OCI-LY3 (cell line): ENCODE measurements around the gene TNFRSF9.
"Not testable (repeated sequence)": the region's sequence is repeated elsewhere in the genome, so short reads cannot be mapped to it uniquely, and the experiment has no call there.

Source experiments
- H2AFZ ChIP-seq: fragments of 200-600, 300-600 bp; shearing (Covaris generic); 2 replicates; pipeline ENCODE4 v1.6.0; 2014; ENCODE audit warnings: antibody characterized with exemption, low read depth, low read length
- H3K27ac ChIP-seq: fragments of 200-600, 300-600 bp; sonication (generic); 2 replicates; pipeline ENCODE4 v1.5.1; 2014; ENCODE audit warnings: mild to moderate bottlenecking, low read length, moderate library complexity, mixed read lengths
- H3K27me3 ChIP-seq: fragments of 200-600, 300-600 bp; sonication (generic); 2 replicates; pipeline ENCODE4 v1.6.1; 2014; ENCODE audit warnings: low read depth, low read length, mixed read lengths
- H3K36me3 ChIP-seq: fragments of 200-600, 300-600 bp; sonication (generic); replicated peaks from 2 replicates; pipeline ENCODE3; 2014; ENCODE audit warnings: low read depth, low read length, mixed read lengths
- H3K4me1 ChIP-seq: fragments of 300-600, 200-600 bp; sonication (generic); 2 replicates; pipeline ENCODE4 v1.6.1; 2014; ENCODE audit warnings: low read length, mixed read lengths
- H3K4me2 ChIP-seq: fragments of 200-600, 300-600 bp; sonication (generic); 2 replicates; pipeline ENCODE4 v1.6.1; 2014; ENCODE audit warnings: low read length, mixed read lengths
- H3K4me3 ChIP-seq: fragments of 300-600, 200-600 bp; sonication (generic); 2 replicates; pipeline ENCODE4 v1.5.1; 2014; ENCODE audit warnings: antibody characterized with exemption, mild to moderate bottlenecking, low read length, moderate library complexity
- H3K79me2 ChIP-seq: fragments of 300-600, 200-600 bp; shearing (Covaris generic); 2 replicates; pipeline ENCODE4 v1.6.1; 2014; ENCODE audit warnings: mild to moderate bottlenecking, low read length, mixed read lengths
- H3K9ac ChIP-seq: fragments of 300-600, 200-600 bp; shearing (Covaris generic); 2 replicates; pipeline ENCODE4 v1.6.0; 2014; ENCODE audit warnings: mild to moderate bottlenecking, low read length, moderate library complexity
- H3K9me3 ChIP-seq: fragments of 200-600, 300-600 bp; shearing (Covaris generic); 2 replicates; pipeline ENCODE4 v1.6.1; 2014; ENCODE audit warnings: low read length, mixed read lengths; ENCODE audit not compliant: insufficient read depth
- H4K20me1 ChIP-seq: fragments of 200-600, 300-600 bp; sonication (generic); 2 replicates; pipeline ENCODE4 v1.6.1; 2016; ENCODE audit warnings: low read length, mixed read lengths; ENCODE audit not compliant: insufficient read depth
- CTCF ChIP-seq: fragments of 200-600, 300-600 bp; sonication (generic); IDR thresholded peaks from 2 replicates; pipeline ENCODE4 v1.5.1; 2014; ENCODE audit warnings: antibody characterized with exemption, low read length, low read depth
- EZH2phosphoT487 ChIP-seq: fragments of 200-600 bp; shearing (Covaris generic); IDR thresholded peaks from 2 replicates; pipeline ENCODE4 v1.6.1; 2018; ENCODE audit warnings: antibody characterized with exemption, mixed run types, low read depth

The TNFRSF9 gene

GRCh38 chr1:7921796-7922195 lies 18.8 kb downstream of the TNFRSF9 start:
- Histone ChIP-seq H3K9me3 (no peaks in the 10 kb centered on the region), H4K20me1 (no peaks in the 10 kb centered on the region), H3K36me3 (no peaks in the 10 kb centered on the region), H2AFZ (no peak overlapping the region), H3K79me2 (no peaks in the 10 kb centered on the region), H3K4me2 (no peak overlapping the region), H3K4me1 (no peaks in the 10 kb centered on the region), H3K9ac (no peak overlapping the region), H3K27me3 (no peaks in the 10 kb centered on the region), H3K4me3 (no peak overlapping the region), H3K27ac (no peak overlapping the region)
- TF ChIP-seq EZH2phosphoT487 (no peak), CTCF (no peak)

GRCh38 chr1:7919880-7920279 lies 20.8 kb downstream of the TNFRSF9 start:
- H3K27me3 ChIP-seq: peaks cover 5% of the 10 kb centered on the region
- no peaks in the 10 kb centered on the region for H4K20me1 ChIP-seq
- no peak overlapping the region for H3K9ac ChIP-seq
- H2AFZ ChIP-seq: no peak overlapping the region
- no peaks in the 10 kb centered on the region for H3K9me3 ChIP-seq
- TF ChIP-seq EZH2phosphoT487: no peak
- no peak for TF ChIP-seq CTCF
- H3K79me2 ChIP-seq: no peaks in the 10 kb centered on the region
- H3K4me3 ChIP-seq: no peak overlapping the region
- H3K4me1 ChIP-seq: no peaks in the 10 kb centered on the region
- no peaks in the 10 kb centered on the region for H3K36me3 ChIP-seq
- H3K27ac ChIP-seq: no peak overlapping the region
- H3K4me2 ChIP-seq: no peak overlapping the region

GRCh38 chr1:7917971-7918370 lies 22.7 kb downstream of the TNFRSF9 start:
- H3K4me2 ChIP-seq, H3K27ac ChIP-seq, H4K20me1 ChIP-seq, H3K79me2 ChIP-seq, H3K4me1 ChIP-seq, H2AFZ ChIP-seq, H3K9ac ChIP-seq, H3K36me3 ChIP-seq, H3K27me3 ChIP-seq, H3K4me3 ChIP-seq, H3K9me3 ChIP-seq: not testable (repeated sequence)

- Histone ChIP-seq H3K36me3 (no peaks in the 10 kb centered on the region), H3K9ac (no peak overlapping the region), H3K27me3 (peaks cover 5% of the 10 kb centered on the region), H4K20me1 (no peaks in the 10 kb centered on the region), H3K27ac (no peak overlapping the region), H3K4me3 (no peak overlapping the region), H3K4me2 (no peak overlapping the region), H3K79me2 (no peaks in the 10 kb centered on the region), H2AFZ (no peak overlapping the region), H3K4me1 (no peaks in the 10 kb centered on the region), H3K9me3 (no peaks in the 10 kb centered on the region)
- TF ChIP-seq EZH2phosphoT487 (no peak), CTCF (no peak)
These were observed 24.2 kb downstream of the TNFRSF9 start for GRCh38 chr1:7916501-7916830.

- no peaks in the 10 kb centered on the region for H4K20me1 ChIP-seq
- H3K36me3 ChIP-seq: no peaks in the 10 kb centered on the region
- no peak overlapping the region for H3K9ac ChIP-seq
- TF ChIP-seq EZH2phosphoT487: no peak
- no peak for TF ChIP-seq CTCF
- H2AFZ ChIP-seq: no peak overlapping the region
- H3K27ac ChIP-seq: no peak overlapping the region
- no peak overlapping the region for H3K4me3 ChIP-seq
- no peaks in the 10 kb centered on the region for H3K79me2 ChIP-seq
- H3K4me2 ChIP-seq: no peak overlapping the region
- peaks cover 5% of the 10 kb centered on the region for H3K27me3 ChIP-seq
- no peaks in the 10 kb centered on the region for H3K4me1 ChIP-seq
- no peaks in the 10 kb centered on the region for H3K9me3 ChIP-seq
These were observed 24.7 kb downstream of the TNFRSF9 start for GRCh38 chr1:7915826-7916500.
